ENCODE data around the gene MUCL3. TPM values are rescaled to one million over a fixed set of nuclear protein-coding genes. Genes with fewer than 3 reads are reported as not detected.

The MUCL3 gene
- total and polyA plus RNA-seq, 10 of the 15 experiments (the other 5 are each of a cell fraction or from before 2014, with no cell fraction given), result 0.03 to 1.4 (median 0.61) TPM

- H3K79me2 ChIP-seq (ENCODE audit: control insufficient read depth, insufficient read depth, low read length), result no peaks in the 10 kb centered on the region
- H3K9ac ChIP-seq (ENCODE audit: control insufficient read depth, insufficient read depth, low read length), result no peak overlapping the region
- RAD21 ChIA-PET (ENCODE audit: unreplicated experiment), result no interaction called here
- SMC1A ChIA-PET (ENCODE audit: uncharacterized antibody, unreplicated experiment), result interaction anchor here (1.4 kb wide), 1 partner anchor 19 kb away, joined by 4 read pairs; the partner anchor contains the start of gene VARS2
- intact Hi-C loops (cut with micrococcal nuclease; ENCODE audit: unreplicated experiment) (no loop called here), in situ Hi-C loops (cut with MboI) (no loop called here)
- CTCF ChIA-PET, result interaction anchor here (0.7 kb wide), 1 partner anchor 1613 kb away, joined by 3 read pairs; no protein-coding TSS in a partner anchor
- ATAC-seq (no peak), DNase-seq (ENCODE audit: low read depth, low spot score) (no peak), FAIRE-seq (no peak)
- H4K20me1 ChIP-seq (ENCODE audit: control insufficient read depth, insufficient read depth), result no peaks in the 10 kb centered on the region
- 75% methylated on average over 12 of the region's 12 CpGs for whole genome bisulfite sequencing (ENCODE audit: insufficient coverage, insufficient replicate concordance, low lambda C conversion rate, missing lambda C conversion rate)
- H3K4me2 ChIP-seq (ENCODE audit: control insufficient read depth, insufficient read depth), result no peak overlapping the region
- H2AFZ ChIP-seq (ENCODE audit: control insufficient read depth, low read depth, low read length), result no peak overlapping the region
- H3K4me1 ChIP-seq (ENCODE audit: control insufficient read depth, insufficient read depth, low read length), result no peaks in the 10 kb centered on the region
- BruUV-seq (replicated peaks), result no TSS peak
- peaks cover 4 to 16% of the 10 kb centered on the region in 2 experiments; a peak in 3 of 4 replicates for H3K36me3 ChIP-seq (ENCODE audit: control insufficient read depth in 2 of 2, insufficient read depth in 2 of 2, low read length in 1 of 2)
- H3K27me3 ChIP-seq (replicated peaks in 1 of 2; ENCODE audit: control insufficient read depth in 2 of 2, insufficient read depth in 2 of 2, low read length in 1 of 2), result no peaks in the 10 kb centered on the region
- no peak overlapping the region for H3K27ac ChIP-seq (ENCODE audit: control insufficient read depth, insufficient read depth)
- TF ChIP-seq TAF1 (IDR thresholded peaks at IDR 0.05; ENCODE audit: borderline replicate concordance, low read depth, low read length) (no peak), ZBTB40 (IDR thresholded peaks at IDR 0.05; ENCODE audit: borderline replicate concordance) (no peak), NR2C1 (IDR thresholded peaks at IDR 0.05) (no peak), HSF1 (IDR thresholded peaks at IDR 0.05; ENCODE audit: low read depth, low read length) (no peak)
- no peaks in the 10 kb centered on the region for H3K9me3 ChIP-seq (replicated peaks; ENCODE audit: control insufficient read depth, insufficient read depth, low read length)
- H3K4me3 ChIP-seq, result no peak overlapping the region
- POLR2A ChIA-PET, result interaction anchor here (0.8 kb wide), 1 partner anchor 50 kb away, joined by 6 read pairs; no protein-coding TSS in a partner anchor
Measured at GRCh38 chr6:30894381-30894780, 46.4 kb upstream of the MUCL3 start.
